Cortex of kidney (tissue), 1 donor: ENCODE results near the gene ELFN1.

ENCODE experiments used
- DNase-seq: peaks from one replicate; lab custom pipeline; 2025; lab: John Stamatoyannopoulos, UW

Gene ELFN1

GRCh38 chr7:1677206-1678080 lies 7.4 kb downstream of the ELFN1 start:
- DNase-seq, result no peak

GRCh38 chr7:1678081-1678543 lies 8.0 kb downstream of the ELFN1 start:
- DNase-seq, result no peak

- no peak for DNase-seq
Measured at GRCh38 chr7:1678571-1679325, 8.7 kb downstream of the ELFN1 start.

GRCh38 chr7:1679326-1679965 lies 9.4 kb downstream of the ELFN1 start:
- DNase-seq, result no peak

GRCh38 chr7:1679966-1680730 lies 10.1 kb downstream of the ELFN1 start:
- DNase-seq, result no peak

GRCh38 chr7:1681581-1681980 lies 11.5 kb downstream of the ELFN1 start:
- DNase-seq, result no peak

- DNase-seq, result no peak
Measured at GRCh38 chr7:1685000-1685624, 15.0 kb downstream of the ELFN1 start.

GRCh38 chr7:1688542-1688941 lies 18.5 kb downstream of the ELFN1 start:
- no peak for DNase-seq

- no peak for DNase-seq
Measured at GRCh38 chr7:1689311-1689710, 19.2 kb downstream of the ELFN1 start.

GRCh38 chr7:1690359-1690958 lies 20.4 kb downstream of the ELFN1 start:
- no peak for DNase-seq

GRCh38 chr7:1691096-1691495 lies 21.0 kb downstream of the ELFN1 start:
- DNase-seq, result no peak

- no peak for DNase-seq
Measured at GRCh38 chr7:1691601-1692514, 21.8 kb downstream of the ELFN1 start.

- no peak for DNase-seq
Measured at GRCh38 chr7:1692515-1693418, 22.7 kb downstream of the ELFN1 start.

- no peak for DNase-seq
Measured at GRCh38 chr7:1693419-1693990, 23.4 kb downstream of the ELFN1 start.

GRCh38 chr7:1693991-1694524 lies 24.0 kb downstream of the ELFN1 start:
- DNase-seq, result no peak

- DNase-seq, result no peak
Measured at GRCh38 chr7:1694611-1695511, 24.8 kb downstream of the ELFN1 start.

GRCh38 chr7:1695800-1696454 lies 25.9 kb downstream of the ELFN1 start:
- no peak for DNase-seq
